ENCODE measurements around the gene RFPL4AL1.
"Not testable (repeated sequence)": the region's sequence is repeated elsewhere in the genome, so short reads cannot be mapped to it uniquely, and the experiment has no call there.

The RFPL4AL1 gene

DNA sequence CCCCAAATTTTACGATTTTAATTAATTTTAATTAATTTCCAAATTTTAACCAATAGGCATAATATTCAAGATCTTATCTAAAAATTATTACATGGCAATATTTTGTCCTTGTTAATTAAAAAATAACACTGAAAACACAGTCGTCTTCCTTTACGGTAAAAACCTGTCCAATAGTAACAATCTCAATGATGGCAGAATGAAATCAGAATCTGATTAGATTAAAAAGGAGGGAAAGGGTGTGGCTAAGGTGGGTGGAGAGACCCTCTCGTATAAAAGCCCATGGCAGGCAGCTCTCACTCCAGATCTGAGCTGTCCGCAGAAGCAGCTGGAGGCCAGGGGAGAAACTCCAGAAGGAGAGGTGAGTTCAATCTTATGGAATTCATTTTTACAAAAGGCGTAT, at the start of gene RFPL4AL1:
Gene RFPL4AL1, plus strand, starts transcription at position 301 of the 400 bp plus-strand sequence. CDS start 2,687 bp downstream, outside the sequence.
- not testable (repeated sequence) for H3K27ac ChIP-seq; H3K9ac ChIP-seq (ENCODE audit: insufficient read length); DNase-seq (ENCODE audit: low read depth, low spot score); H3K36me3 ChIP-seq (ENCODE audit: insufficient read depth, low read length); H3K4me3 ChIP-seq; H3K9me3 ChIP-seq (ENCODE audit: low read depth, low read length)

DNA sequence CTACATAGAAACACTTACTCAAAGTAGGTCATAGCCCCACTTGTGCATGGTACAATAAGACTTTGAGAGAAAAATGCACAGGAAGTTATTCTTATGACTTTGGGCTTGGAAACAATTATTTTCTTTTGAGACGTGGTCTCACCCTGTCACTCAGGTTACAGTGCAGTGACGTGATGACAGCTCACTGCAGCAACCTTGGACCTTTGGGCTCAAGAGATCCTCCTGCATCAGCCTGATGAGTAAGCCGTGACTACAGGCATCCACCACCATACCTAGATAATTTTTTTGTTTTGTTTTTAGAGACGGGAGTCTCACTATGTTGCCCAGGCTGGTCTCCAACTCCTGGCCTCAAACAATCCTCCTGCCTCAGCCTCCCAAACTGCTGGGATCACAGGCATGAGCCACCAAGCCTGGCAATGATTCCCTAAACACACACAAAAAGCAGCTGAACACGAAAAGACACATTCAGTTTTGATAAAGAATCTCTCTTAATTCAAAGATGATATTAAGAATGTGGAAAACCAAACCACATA, 48.6 kb upstream of the RFPL4AL1 start:
- Histone ChIP-seq H3K27ac (no peak overlapping the region), H3K4me3 (no peak overlapping the region), H3K9ac (ENCODE audit: insufficient read length) (no peak overlapping the region), H3K9me3 (ENCODE audit: low read depth, low read length) (peaks cover 2% of the 10 kb centered on the region; the same call in 1 of the 2 replicates), H3K36me3 (ENCODE audit: insufficient read depth, low read length) (no peaks in the 10 kb centered on the region)
- DNase-seq (ENCODE audit: low read depth, low spot score): no peak
- TF ChIP-seq POLR2AphosphoS5 (IDR thresholded peaks at IDR 0.05; ENCODE audit: borderline replicate concordance, low read depth, low read length): no peak
- no peak for TF ChIP-seq EZH2 (IDR thresholded peaks at IDR 0.05)
- no peak for TF ChIP-seq FOXP2 (optimal IDR thresholded peaks at IDR 0.05; ENCODE audit: control extremely low read depth, extremely low read length, insufficient read depth)

- H3K4me3 ChIP-seq: no peak overlapping the region
- H3K9ac ChIP-seq (ENCODE audit: insufficient read length): no peak overlapping the region
- no peaks in the 10 kb centered on the region for H3K36me3 ChIP-seq (ENCODE audit: insufficient read depth, low read length)
- H3K27ac ChIP-seq: no peak overlapping the region
- no peak for DNase-seq (ENCODE audit: low read depth, low spot score)
- TF ChIP-seq POLR2AphosphoS5 (IDR thresholded peaks at IDR 0.05; ENCODE audit: borderline replicate concordance, low read depth, low read length) (no peak), EZH2 (IDR thresholded peaks at IDR 0.05) (no peak)
- H3K9me3 ChIP-seq (ENCODE audit: low read depth, low read length): peaks cover 2% of the 10 kb centered on the region; the same call in 1 of the 2 replicates
These were observed 48.1 kb upstream of the RFPL4AL1 start for GRCh38 chr19:55720801-55721200.

DNA sequence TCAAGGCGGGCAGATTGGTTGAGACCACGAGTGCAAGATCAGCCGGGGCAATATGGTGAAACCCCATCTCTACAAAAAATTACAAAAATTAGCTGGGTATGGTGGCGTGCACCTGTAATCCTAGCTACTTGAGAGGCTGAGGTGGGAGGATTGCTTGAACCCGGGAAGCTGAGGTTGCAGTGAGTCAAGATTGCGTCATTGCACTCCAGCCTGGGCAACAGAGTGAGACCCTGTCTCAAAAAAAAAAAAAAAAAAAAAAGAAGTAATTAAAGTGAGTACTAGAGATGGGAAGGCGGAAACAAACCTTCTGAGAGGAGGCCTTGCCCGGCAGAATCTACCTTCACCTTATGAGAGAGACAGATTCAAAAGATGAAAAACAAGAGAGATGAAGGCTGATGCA, 45.4 kb upstream of the RFPL4AL1 start:
- H3K4me3 ChIP-seq: no peak overlapping the region
- DNase-seq (ENCODE audit: low read depth, low spot score): no peak
- peaks cover 2% of the 10 kb centered on the region; the same call in 1 of the 2 replicates for H3K9me3 ChIP-seq (ENCODE audit: low read depth, low read length)
- TF ChIP-seq EZH2 (IDR thresholded peaks at IDR 0.05) (no peak), FOXP2 (optimal IDR thresholded peaks at IDR 0.05; ENCODE audit: control extremely low read depth, extremely low read length, insufficient read depth) (no peak), POLR2AphosphoS5 (IDR thresholded peaks at IDR 0.05; ENCODE audit: borderline replicate concordance, low read depth, low read length) (no peak)
- no peak overlapping the region for H3K27ac ChIP-seq
- H3K9ac ChIP-seq (ENCODE audit: insufficient read length): no peak overlapping the region
- no peaks in the 10 kb centered on the region for H3K36me3 ChIP-seq (ENCODE audit: insufficient read depth, low read length)

DNA sequence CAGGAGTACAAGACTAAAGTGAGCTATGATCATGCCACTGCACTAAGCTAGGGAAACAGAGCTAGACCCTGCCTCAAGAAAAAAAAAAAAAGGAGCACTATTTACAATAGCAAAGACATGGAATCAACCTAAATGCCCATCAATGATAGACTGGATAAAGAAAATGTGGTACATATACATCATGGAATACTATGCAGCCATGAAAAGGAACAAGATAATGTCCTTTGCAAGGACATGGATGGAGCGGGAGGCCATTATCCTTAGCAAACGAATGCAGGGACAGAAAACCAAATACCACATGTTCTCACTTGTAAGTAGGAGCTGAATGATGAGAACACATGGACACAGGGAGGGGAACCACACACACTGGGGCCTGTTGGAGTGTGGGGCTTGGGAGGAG, 38.5 kb upstream of the RFPL4AL1 start:
- H3K9ac ChIP-seq (ENCODE audit: insufficient read length); H3K9me3 ChIP-seq (ENCODE audit: low read depth, low read length); H3K4me3 ChIP-seq; DNase-seq (ENCODE audit: low read depth, low spot score); H3K27ac ChIP-seq; H3K36me3 ChIP-seq (ENCODE audit: insufficient read depth, low read length): not testable (repeated sequence)

DNA sequence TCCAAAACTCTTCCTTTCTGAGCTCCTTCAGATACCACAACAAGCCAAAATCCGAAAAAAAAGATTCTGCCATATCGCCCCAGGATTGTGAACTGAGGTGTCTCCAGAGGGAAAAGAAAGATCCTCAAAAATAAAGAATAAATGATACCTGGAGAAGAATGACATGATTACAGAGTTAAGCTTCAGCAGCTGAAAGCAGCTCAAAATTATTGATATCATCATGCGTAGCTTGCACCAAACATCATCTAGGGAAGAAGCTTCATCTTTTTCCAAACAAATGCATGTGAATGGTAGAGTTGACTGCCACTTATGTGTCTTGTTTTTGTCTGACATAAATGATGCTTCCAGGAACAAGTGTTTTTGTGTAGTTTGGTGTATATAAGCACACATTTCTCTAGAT, 30.6 kb upstream of the RFPL4AL1 start, which contains the start of gene NLRP9:
Gene NLRP9, minus strand, starts transcription at position 101 of the 400 bp plus-strand sequence. Its CDS starts 28 bp downstream, at position 73.
- Histone ChIP-seq H3K4me3 (no peak within 1 kb of the TSS), H3K9ac (ENCODE audit: insufficient read length) (no peak within 1 kb of the TSS), H3K27ac (no peak within 1 kb of the TSS), H3K9me3 (ENCODE audit: low read depth, low read length) (no peaks in the 10 kb centered on the region), H3K36me3 (ENCODE audit: insufficient read depth, low read length) (no peaks in the 10 kb centered on the region)
- TF ChIP-seq POLR2AphosphoS5 (IDR thresholded peaks at IDR 0.05; ENCODE audit: borderline replicate concordance, low read depth, low read length): no peak
- no peak for TF ChIP-seq FOXP2 (optimal IDR thresholded peaks at IDR 0.05; ENCODE audit: control extremely low read depth, extremely low read length, insufficient read depth)
- no peak for TF ChIP-seq EZH2 (IDR thresholded peaks at IDR 0.05)
- no peak for DNase-seq (ENCODE audit: low read depth, low spot score)

GRCh38 chr19:55750715-55751114, 18.2 kb upstream of the RFPL4AL1 start:
- TF ChIP-seq POLR2AphosphoS5 (IDR thresholded peaks at IDR 0.05; ENCODE audit: borderline replicate concordance, low read depth, low read length) (no peak), EZH2 (IDR thresholded peaks at IDR 0.05) (no peak), FOXP2 (optimal IDR thresholded peaks at IDR 0.05; ENCODE audit: control extremely low read depth, extremely low read length, insufficient read depth) (no peak)
- H3K9ac ChIP-seq (ENCODE audit: insufficient read length): no peak overlapping the region
- no peaks in the 10 kb centered on the region for H3K36me3 ChIP-seq (ENCODE audit: insufficient read depth, low read length)
- DNase-seq (ENCODE audit: low read depth, low spot score): no peak
- H3K9me3 ChIP-seq (ENCODE audit: low read depth, low read length): no peaks in the 10 kb centered on the region
- no peak overlapping the region for H3K27ac ChIP-seq
- no peak overlapping the region for H3K4me3 ChIP-seq

GRCh38 chr19:55753401-55753800, 15.5 kb upstream of the RFPL4AL1 start:
- Histone ChIP-seq H3K27ac (no peak overlapping the region), H3K9me3 (ENCODE audit: low read depth, low read length) (no peaks in the 10 kb centered on the region), H3K4me3 (no peak overlapping the region), H3K9ac (ENCODE audit: insufficient read length) (no peak overlapping the region), H3K36me3 (ENCODE audit: insufficient read depth, low read length) (no peaks in the 10 kb centered on the region)
- no peak for TF ChIP-seq FOXP2 (optimal IDR thresholded peaks at IDR 0.05; ENCODE audit: control extremely low read depth, extremely low read length, insufficient read depth)
- TF ChIP-seq POLR2AphosphoS5 (IDR thresholded peaks at IDR 0.05; ENCODE audit: borderline replicate concordance, low read depth, low read length): no peak
- TF ChIP-seq EZH2 (IDR thresholded peaks at IDR 0.05): no peak
- no peak for DNase-seq (ENCODE audit: low read depth, low spot score)

DNA sequence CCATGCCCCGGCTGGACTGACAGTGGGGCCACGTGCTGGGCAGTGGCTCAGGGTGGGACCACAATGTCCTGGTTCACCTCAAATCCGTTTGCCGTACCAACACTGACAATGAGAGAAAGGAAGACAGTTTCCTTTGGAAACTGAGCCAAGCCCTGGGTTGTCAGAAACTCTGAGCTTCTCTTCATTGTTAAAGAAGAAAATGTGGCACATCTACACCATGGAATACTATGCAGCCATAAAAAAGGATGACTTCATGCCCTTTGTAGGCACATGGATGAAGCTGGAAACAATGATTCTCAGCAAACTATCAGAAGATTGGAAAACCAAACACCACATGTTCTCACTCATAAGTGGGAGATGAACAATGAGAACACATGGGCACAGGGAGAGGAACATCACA, 12.1 kb upstream of the RFPL4AL1 start:
- not testable (repeated sequence) for H3K36me3 ChIP-seq (ENCODE audit: insufficient read depth, low read length); H3K27ac ChIP-seq; DNase-seq (ENCODE audit: low read depth, low spot score); H3K9ac ChIP-seq (ENCODE audit: insufficient read length); H3K9me3 ChIP-seq (ENCODE audit: low read depth, low read length); H3K4me3 ChIP-seq

DNA sequence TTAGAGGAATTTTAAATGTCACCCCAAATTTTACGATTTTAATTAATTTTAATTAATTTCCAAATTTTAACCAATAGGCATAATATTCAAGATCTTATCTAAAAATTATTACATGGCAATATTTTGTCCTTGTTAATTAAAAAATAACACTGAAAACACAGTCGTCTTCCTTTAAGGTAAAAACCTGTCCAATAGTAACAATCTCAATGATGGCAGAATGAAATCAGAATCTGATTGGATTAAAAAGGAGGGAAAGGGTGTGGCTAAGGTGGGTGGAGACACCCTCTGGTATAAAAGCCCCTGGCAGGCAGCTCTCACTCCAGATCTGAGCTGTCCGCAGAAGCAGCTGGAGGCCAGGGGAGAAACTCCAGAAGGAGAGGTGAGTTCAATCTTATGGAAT, 10.1 kb upstream of the RFPL4AL1 start, which contains the start of gene RFPL4A:
Gene RFPL4A, plus strand, starts transcription at position 301 of the 400 bp plus-strand sequence. CDS start 2,704 bp downstream, outside the sequence.
- not testable (repeated sequence) for H3K9me3 ChIP-seq (ENCODE audit: low read depth, low read length); H3K27ac ChIP-seq; H3K4me3 ChIP-seq; DNase-seq (ENCODE audit: low read depth, low spot score); H3K9ac ChIP-seq (ENCODE audit: insufficient read length); H3K36me3 ChIP-seq (ENCODE audit: insufficient read depth, low read length)
